ENCODE data around the gene IGSF3.

IGSF3 gene

DNA sequence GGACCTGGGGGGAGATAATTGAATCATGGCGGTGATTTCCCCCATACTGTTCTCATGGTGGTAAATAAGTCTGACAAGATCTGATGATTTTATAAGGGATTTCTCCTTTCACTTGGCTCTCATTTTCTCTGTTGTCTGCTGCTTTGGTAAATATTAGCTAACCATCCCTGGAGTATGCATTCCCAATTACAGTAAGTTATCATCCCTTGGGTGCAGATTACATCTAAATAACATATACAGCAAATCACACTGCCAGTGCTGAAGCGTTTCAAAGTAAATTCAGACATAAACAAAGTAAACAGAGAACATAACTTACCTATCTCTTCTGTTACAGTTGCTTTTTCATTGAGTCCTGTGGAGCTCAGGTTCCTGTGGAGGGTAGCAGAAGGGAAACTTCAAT lies 38.6 kb upstream of the IGSF3 start:
- no peak for DNase-seq (ENCODE audit: low read depth in 1 of 2, low spot score in 1 of 2)
- Histone ChIP-seq H3K27me3 (ENCODE audit: insufficient read depth, poor library complexity, severe bottlenecking) (no peaks in the 10 kb centered on the region), H3K27ac (replicated peaks) (no peak overlapping the region), H3K4me3 (replicated peaks; ENCODE audit: insufficient read depth, low read length) (no peak overlapping the region)
- TF ChIP-seq SPI1 (IDR thresholded peaks at IDR 0.05; ENCODE audit: borderline replicate concordance, low read depth): no peak
- TF ChIP-seq POLR2AphosphoS5 (IDR thresholded peaks at IDR 0.05; ENCODE audit: low read depth): no peak
- TF ChIP-seq, protein P1, sequence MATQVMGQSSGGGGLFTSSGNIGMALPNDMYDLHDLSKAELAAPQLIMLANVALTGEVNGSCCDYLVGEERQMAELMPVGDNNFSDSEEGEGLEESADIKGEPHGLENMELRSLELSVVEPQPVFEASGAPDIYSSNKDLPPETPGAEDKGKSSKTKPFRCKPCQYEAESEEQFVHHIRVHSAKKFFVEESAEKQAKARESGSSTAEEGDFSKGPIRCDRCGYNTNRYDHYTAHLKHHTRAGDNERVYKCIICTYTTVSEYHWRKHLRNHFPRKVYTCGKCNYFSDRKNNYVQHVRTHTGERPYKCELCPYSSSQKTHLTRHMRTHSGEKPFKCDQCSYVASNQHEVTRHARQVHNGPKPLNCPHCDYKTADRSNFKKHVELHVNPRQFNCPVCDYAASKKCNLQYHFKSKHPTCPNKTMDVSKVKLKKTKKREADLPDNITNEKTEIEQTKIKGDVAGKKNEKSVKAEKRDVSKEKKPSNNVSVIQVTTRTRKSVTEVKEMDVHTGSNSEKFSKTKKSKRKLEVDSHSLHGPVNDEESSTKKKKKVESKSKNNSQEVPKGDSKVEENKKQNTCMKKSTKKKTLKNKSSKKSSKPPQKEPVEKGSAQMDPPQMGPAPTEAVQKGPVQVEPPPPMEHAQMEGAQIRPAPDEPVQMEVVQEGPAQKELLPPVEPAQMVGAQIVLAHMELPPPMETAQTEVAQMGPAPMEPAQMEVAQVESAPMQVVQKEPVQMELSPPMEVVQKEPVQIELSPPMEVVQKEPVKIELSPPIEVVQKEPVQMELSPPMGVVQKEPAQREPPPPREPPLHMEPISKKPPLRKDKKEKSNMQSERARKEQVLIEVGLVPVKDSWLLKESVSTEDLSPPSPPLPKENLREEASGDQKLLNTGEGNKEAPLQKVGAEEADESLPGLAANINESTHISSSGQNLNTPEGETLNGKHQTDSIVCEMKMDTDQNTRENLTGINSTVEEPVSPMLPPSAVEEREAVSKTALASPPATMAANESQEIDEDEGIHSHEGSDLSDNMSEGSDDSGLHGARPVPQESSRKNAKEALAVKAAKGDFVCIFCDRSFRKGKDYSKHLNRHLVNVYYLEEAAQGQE (IDR thresholded peaks at IDR 0.05; ENCODE audit: insufficient replicate concordance, low read depth): no peak
- TF ChIP-seq, protein P2, sequence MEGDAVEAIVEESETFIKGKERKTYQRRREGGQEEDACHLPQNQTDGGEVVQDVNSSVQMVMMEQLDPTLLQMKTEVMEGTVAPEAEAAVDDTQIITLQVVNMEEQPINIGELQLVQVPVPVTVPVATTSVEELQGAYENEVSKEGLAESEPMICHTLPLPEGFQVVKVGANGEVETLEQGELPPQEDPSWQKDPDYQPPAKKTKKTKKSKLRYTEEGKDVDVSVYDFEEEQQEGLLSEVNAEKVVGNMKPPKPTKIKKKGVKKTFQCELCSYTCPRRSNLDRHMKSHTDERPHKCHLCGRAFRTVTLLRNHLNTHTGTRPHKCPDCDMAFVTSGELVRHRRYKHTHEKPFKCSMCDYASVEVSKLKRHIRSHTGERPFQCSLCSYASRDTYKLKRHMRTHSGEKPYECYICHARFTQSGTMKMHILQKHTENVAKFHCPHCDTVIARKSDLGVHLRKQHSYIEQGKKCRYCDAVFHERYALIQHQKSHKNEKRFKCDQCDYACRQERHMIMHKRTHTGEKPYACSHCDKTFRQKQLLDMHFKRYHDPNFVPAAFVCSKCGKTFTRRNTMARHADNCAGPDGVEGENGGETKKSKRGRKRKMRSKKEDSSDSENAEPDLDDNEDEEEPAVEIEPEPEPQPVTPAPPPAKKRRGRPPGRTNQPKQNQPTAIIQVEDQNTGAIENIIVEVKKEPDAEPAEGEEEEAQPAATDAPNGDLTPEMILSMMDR (IDR thresholded peaks at IDR 0.05; ENCODE audit: insufficient read depth, low read length): no peak
- TF ChIP-seq GABPA (IDR thresholded peaks at IDR 0.05; ENCODE audit: low read depth): no peak

DNA sequence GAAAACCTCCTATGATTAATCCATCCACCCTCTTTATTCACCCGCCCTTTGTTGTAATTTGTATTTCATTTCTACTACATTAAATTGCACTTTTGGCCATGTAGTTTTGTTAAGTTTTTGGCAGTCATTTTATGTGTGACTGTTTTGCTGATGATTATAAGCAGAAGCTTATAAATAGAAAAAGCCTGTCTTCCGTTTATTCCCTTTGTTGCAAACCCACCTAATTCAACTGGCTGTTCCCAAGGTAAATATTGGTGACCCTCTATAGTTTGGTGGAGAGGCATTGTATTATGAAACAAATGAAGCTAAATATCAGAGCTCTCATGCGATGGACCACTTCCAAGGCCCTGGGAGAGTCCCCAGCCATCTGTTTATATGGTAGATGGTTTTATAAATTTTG lies 36.7 kb upstream of the IGSF3 start:
- H3K4me3 ChIP-seq (replicated peaks; ENCODE audit: insufficient read depth, low read length): no peak overlapping the region
- TF ChIP-seq, protein P2 (IDR thresholded peaks at IDR 0.05; ENCODE audit: insufficient read depth, low read length): no peak
- TF ChIP-seq GABPA (IDR thresholded peaks at IDR 0.05; ENCODE audit: low read depth) (no peak), POLR2AphosphoS5 (IDR thresholded peaks at IDR 0.05; ENCODE audit: low read depth) (no peak), SPI1 (IDR thresholded peaks at IDR 0.05; ENCODE audit: borderline replicate concordance, low read depth) (no peak)
- TF ChIP-seq, protein P1 (IDR thresholded peaks at IDR 0.05; ENCODE audit: insufficient replicate concordance, low read depth): no peak
- no peak overlapping the region for H3K27ac ChIP-seq (replicated peaks)
- no peak for DNase-seq (ENCODE audit: low read depth in 1 of 2, low spot score in 1 of 2)
- H3K27me3 ChIP-seq (ENCODE audit: insufficient read depth, poor library complexity, severe bottlenecking): no peaks in the 10 kb centered on the region

DNA sequence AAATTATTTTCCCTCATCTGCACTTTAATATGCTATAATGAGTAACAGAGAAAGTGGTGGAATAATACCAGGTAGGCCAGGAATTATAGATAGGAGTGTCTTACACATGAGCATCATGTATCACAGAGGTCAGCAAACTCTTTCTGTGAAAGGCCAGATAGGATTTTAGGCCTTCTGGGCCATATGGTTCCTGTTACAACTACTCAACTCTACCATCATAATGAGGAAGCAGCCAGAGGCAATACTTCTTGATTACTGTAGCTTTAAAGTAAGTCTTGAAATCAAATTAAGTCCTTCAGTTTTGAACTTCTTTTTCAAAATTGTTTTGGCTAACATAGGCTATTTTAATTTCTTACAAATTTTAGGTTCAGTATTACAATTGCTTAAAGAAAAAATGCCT lies 32.1 kb upstream of the IGSF3 start:
- H3K27ac ChIP-seq (replicated peaks): no peak overlapping the region
- DNase-seq (ENCODE audit: low read depth in 1 of 2, low spot score in 1 of 2): no peak
- TF ChIP-seq, protein P1 (IDR thresholded peaks at IDR 0.05; ENCODE audit: insufficient replicate concordance, low read depth): no peak
- H3K4me3 ChIP-seq (replicated peaks; ENCODE audit: insufficient read depth, low read length): no peak overlapping the region
- H3K27me3 ChIP-seq (ENCODE audit: insufficient read depth, poor library complexity, severe bottlenecking): no peaks in the 10 kb centered on the region

DNA sequence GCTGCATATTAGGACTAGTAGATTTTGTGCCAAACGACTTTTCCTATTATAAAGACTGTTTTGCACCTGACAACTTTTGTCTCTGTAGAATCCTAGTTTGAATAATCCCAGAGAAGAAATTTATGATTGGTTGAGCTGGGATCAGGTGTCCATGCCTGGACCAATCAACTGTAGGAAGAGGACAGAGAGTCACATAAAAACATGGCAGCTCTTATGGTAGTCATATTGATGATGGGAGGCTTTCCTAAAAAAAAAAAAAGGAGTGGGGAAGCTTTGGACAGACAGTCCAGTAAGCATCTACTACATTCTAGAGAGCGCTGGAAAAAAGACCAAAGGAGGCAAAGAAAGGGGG lies 30.7 kb upstream of the IGSF3 start:
- Histone ChIP-seq H3K4me3 (replicated peaks; ENCODE audit: insufficient read depth, low read length) (no peak overlapping the region), H3K27ac (replicated peaks) (no peak overlapping the region), H3K27me3 (ENCODE audit: insufficient read depth, poor library complexity, severe bottlenecking) (no peaks in the 10 kb centered on the region)
- TF ChIP-seq, protein P1 (IDR thresholded peaks at IDR 0.05; ENCODE audit: insufficient replicate concordance, low read depth): no peak
- TF ChIP-seq GABPA (IDR thresholded peaks at IDR 0.05; ENCODE audit: low read depth) (no peak), SPI1 (IDR thresholded peaks at IDR 0.05; ENCODE audit: borderline replicate concordance, low read depth) (no peak), POLR2AphosphoS5 (IDR thresholded peaks at IDR 0.05; ENCODE audit: low read depth) (no peak)
- TF ChIP-seq, protein P2 (IDR thresholded peaks at IDR 0.05; ENCODE audit: insufficient read depth, low read length): no peak
- no peak for DNase-seq (ENCODE audit: low read depth in 1 of 2, low spot score in 1 of 2)
